Pulmonary artery endothelial cell (primary cell): ENCODE measurements around the gene VPS4B. TPM values are rescaled to one million over a fixed set of nuclear protein-coding genes. Genes with fewer than 3 reads are reported as not detected.
A peak's percentile ranks its signal among the peaks of the same experiment; 100 is the strongest.
"Not testable (repeated sequence)": the region's sequence is repeated elsewhere in the genome, so short reads cannot be mapped to it uniquely, and the experiment has no call there.

Source experiments
- DNase-seq: peaks from one replicate; pipeline ENCODE4 v3.0.0-alpha.2; 2011; ENCODE audit warnings: low read depth, low spot score
- total RNA-seq: library from RNA; depleted of rRNA; stranded (reverse); fragments of >200 nt; gene quantifications from 2 replicates; pipeline ENCODE4 v1.2.3, GENCODE V29; 2014

The VPS4B gene
- 47.7 and 52.1 TPM in 2 replicates for total RNA-seq

- DNase-seq = peak; percentile 98
Measured at GRCh38 chr18:63422087-63422863, at the start of gene VPS4B. TSS of gene VPS4B (minus strand) at chr18:63422476. CDS start at chr18:63422259, 217 bp downstream.

GRCh38 chr18:63470751-63471150, 48.5 kb upstream of the VPS4B start:
- DNase-seq = no peak

GRCh38 chr18:63468575-63468974, 46.3 kb upstream of the VPS4B start:
- DNase-seq = no peak

GRCh38 chr18:63467699-63468098, 45.4 kb upstream of the VPS4B start:
- no peak for DNase-seq

- no peak for DNase-seq
Measured at GRCh38 chr18:63465059-63465458, 42.8 kb upstream of the VPS4B start.

- no peak for DNase-seq
Measured at GRCh38 chr18:63464434-63464833, 42.2 kb upstream of the VPS4B start.

GRCh38 chr18:63460414-63460813, 38.1 kb upstream of the VPS4B start:
- no peak for DNase-seq

- no peak for DNase-seq
Measured at GRCh38 chr18:63457977-63458376, 35.7 kb upstream of the VPS4B start.

GRCh38 chr18:63454497-63454896, 32.2 kb upstream of the VPS4B start:
- DNase-seq = no peak

GRCh38 chr18:63452751-63453150, 30.5 kb upstream of the VPS4B start:
- not testable (repeated sequence) for DNase-seq

GRCh38 chr18:63451799-63452660, 29.8 kb upstream of the VPS4B start:
- no peak for DNase-seq

GRCh38 chr18:63449426-63449825, 27.1 kb upstream of the VPS4B start:
- no peak for DNase-seq

GRCh38 chr18:63447066-63447465, 24.8 kb upstream of the VPS4B start:
- DNase-seq = no peak

- DNase-seq = no peak
Measured at GRCh38 chr18:63446266-63446665, 24.0 kb upstream of the VPS4B start.

- no peak for DNase-seq
Measured at GRCh38 chr18:63445037-63445436, 22.8 kb upstream of the VPS4B start.

GRCh38 chr18:63444580-63444979, 22.3 kb upstream of the VPS4B start:
- DNase-seq = no peak

- DNase-seq = no peak
Measured at GRCh38 chr18:63443829-63444228, 21.6 kb upstream of the VPS4B start.

GRCh38 chr18:63440881-63441280, 18.6 kb upstream of the VPS4B start:
- no peak for DNase-seq

GRCh38 chr18:63440219-63440618, 17.9 kb upstream of the VPS4B start:
- no peak for DNase-seq

- peak; percentile 17 for DNase-seq
Measured at GRCh38 chr18:63439334-63439733, 17.1 kb upstream of the VPS4B start.

GRCh38 chr18:63438181-63438580, 15.9 kb upstream of the VPS4B start:
- no peak for DNase-seq

GRCh38 chr18:63433334-63433866, 11.1 kb upstream of the VPS4B start:
- DNase-seq = no peak
